ENCODE data around the gene SEMA3B.
A peak's percentile ranks its signal among the peaks of the same experiment; 100 is the strongest.

DNA sequence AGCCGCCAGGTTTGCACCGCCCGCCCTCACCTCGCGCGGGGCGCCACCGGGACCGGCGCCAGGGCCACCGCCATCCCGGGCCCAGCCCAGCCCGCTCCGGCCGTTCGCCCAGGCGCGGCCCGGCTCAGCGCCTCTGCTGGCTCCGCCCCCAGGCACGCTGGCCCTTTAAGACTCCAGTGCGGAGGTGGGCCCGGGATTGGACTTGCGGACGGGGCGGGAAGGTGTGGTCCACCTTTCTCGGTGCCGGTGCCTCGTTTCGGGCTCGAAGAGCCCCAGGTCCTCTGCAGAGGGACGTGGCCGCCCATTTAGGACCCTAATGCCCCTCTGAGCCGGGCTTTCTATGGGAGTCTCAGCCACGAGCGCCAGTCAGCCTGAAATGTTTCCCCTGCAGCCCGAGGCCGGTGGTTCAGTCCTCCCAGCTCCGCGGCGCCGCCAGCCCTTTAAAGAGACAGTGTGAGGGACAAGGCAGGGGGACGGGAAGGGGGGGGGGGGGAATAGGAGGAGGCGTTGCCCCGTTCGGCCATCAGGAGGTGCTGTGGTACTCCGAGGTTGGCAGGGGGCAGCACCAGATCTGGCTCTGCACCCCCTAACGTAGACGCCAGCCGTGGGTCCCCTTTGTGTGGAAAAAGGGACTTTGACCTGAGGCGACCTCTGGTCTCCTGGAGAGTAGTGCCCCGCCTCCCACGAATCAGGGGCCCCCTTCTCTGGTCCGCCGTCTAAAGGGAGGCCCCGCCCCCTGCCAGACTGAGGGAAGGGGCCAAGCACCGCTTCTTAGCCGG is 52.6 kb downstream of the SEMA3B start:
- TF ChIP-seq, protein P1, sequence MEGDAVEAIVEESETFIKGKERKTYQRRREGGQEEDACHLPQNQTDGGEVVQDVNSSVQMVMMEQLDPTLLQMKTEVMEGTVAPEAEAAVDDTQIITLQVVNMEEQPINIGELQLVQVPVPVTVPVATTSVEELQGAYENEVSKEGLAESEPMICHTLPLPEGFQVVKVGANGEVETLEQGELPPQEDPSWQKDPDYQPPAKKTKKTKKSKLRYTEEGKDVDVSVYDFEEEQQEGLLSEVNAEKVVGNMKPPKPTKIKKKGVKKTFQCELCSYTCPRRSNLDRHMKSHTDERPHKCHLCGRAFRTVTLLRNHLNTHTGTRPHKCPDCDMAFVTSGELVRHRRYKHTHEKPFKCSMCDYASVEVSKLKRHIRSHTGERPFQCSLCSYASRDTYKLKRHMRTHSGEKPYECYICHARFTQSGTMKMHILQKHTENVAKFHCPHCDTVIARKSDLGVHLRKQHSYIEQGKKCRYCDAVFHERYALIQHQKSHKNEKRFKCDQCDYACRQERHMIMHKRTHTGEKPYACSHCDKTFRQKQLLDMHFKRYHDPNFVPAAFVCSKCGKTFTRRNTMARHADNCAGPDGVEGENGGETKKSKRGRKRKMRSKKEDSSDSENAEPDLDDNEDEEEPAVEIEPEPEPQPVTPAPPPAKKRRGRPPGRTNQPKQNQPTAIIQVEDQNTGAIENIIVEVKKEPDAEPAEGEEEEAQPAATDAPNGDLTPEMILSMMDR (conservative IDR thresholded peaks at IDR 0.05; ENCODE audit: low read depth in 2 of 2), result peak; percentile 60 to 70
- TF ChIP-seq CREB1 (CRISPR knock-in tag; IDR thresholded peaks at IDR 0.05; ENCODE audit: low read depth) (no peak), ETS1 (IDR thresholded peaks at IDR 0.05) (no peak)
